ENCODE data around the gene RNF34. TPM values are rescaled to one million over a fixed set of nuclear protein-coding genes. Genes with fewer than 3 reads are reported as not detected.
A peak's percentile ranks its signal among the peaks of the same experiment; 100 is the strongest.

The RNF34 gene
- total and polyA plus RNA-seq, 2 of the 8 experiments (the other 6 are each of a cell fraction or from before 2014, with no cell fraction given): 37.9 to 57.6 TPM

GRCh38 chr12:121465921-121466793, 66.2 kb downstream of the RNF34 start:
- H3K14ac ChIP-seq (ENCODE audit: insufficient read length): no peak overlapping the region
- no peak overlapping the region for H3K23ac ChIP-seq (ENCODE audit: insufficient read length)
- peaks cover 9% of the 10 kb centered on the region for H3K79me1 ChIP-seq (ENCODE audit: low read depth, low read length)
- peaks cover 0 to 6% (median 0%) of the 10 kb centered on the region in 4 experiments; a peak in 2 of 7 replicates for H3K27me3 ChIP-seq (replicated peaks in 1 of 4; ENCODE audit: control insufficient read depth in 3 of 4, extremely low read depth in 1 of 4, insufficient read depth in 3 of 4, low read length in 3 of 4)
- FAIRE-seq (no peak), DNase-seq (ENCODE audit: low read depth in 1 of 2, low spot score in 2 of 2) (no peak)
- H4K8ac ChIP-seq (ENCODE audit: extremely low read depth, insufficient read depth, low read length): peak overlapping the region; percentile 57
- peaks cover 5 to 49% of the 10 kb centered on the region in 2 experiments for H3K79me2 ChIP-seq (ENCODE audit: control insufficient read depth in 1 of 2, insufficient read depth in 2 of 2, low read length in 2 of 2)
- peaks cover 0 to 6% (median under 1%) of the 10 kb centered on the region in 4 experiments; a peak in 2 of 8 replicates for H3K36me3 ChIP-seq (ENCODE audit: control insufficient read depth in 2 of 4, insufficient read depth in 4 of 4, low read length in 3 of 4)
- no peak overlapping the region for H3K27ac ChIP-seq (ENCODE audit: low read depth, low read length)
- H2BK12ac ChIP-seq (ENCODE audit: low read depth, low read length): 0 out of 2 replicates have a peak overlapping the region, but pooled peaks have one; percentile 39
- peak overlapping the region; percentile 32 to 70 (median 50) for H3K4me3 ChIP-seq (ENCODE audit: extremely low read depth in 1 of 4, insufficient read depth in 2 of 4, low read depth in 3 of 4, low read length in 4 of 4)
- H2BK120ac ChIP-seq (replicated peaks; ENCODE audit: low read depth, low read length): no peak overlapping the region
- H3K23me2 ChIP-seq (ENCODE audit: low read depth, low read length): peaks cover 7% of the 10 kb centered on the region
- no peak overlapping the region for H4K5ac ChIP-seq (ENCODE audit: insufficient read length, low read depth, low read length)
- no peak for TF ChIP-seq SRF (IDR thresholded peaks at IDR 0.05; ENCODE audit: low read depth, low read length)
- no peak for TF ChIP-seq ATF3 (IDR thresholded peaks at IDR 0.05; ENCODE audit: insufficient read depth, low read depth, low read length)
- TF ChIP-seq KDM4A (IDR thresholded peaks at IDR 0.05; ENCODE audit: low read depth, low read length, severe bottlenecking): peak; percentile 6
- TF ChIP-seq E2F6 (IDR thresholded peaks at IDR 0.05): no peak
- TF ChIP-seq ASH2L (IDR thresholded peaks at IDR 0.05; ENCODE audit: low read length): no peak
- no peak overlapping the region for H2BK20ac ChIP-seq (ENCODE audit: low read length)
- ChIA-PET CTCF (ENCODE audit: partially characterized antibody) (interaction anchor here (0.6 to 15.5 kb wide), 4 partner anchors 12 to 159 kb away, joined by 3 to 129 read pairs (median 24); no protein-coding TSS in a partner anchor), POLR2A (ENCODE audit: partially characterized antibody) (interaction anchor here (1.4 kb wide), 1 partner anchor 12 kb away, joined by 3 read pairs; no protein-coding TSS in a partner anchor)
- no peak overlapping the region for H3K56ac ChIP-seq (replicated peaks; ENCODE audit: insufficient read length, low read depth, low read length)
- no peak overlapping the region for H2AK5ac ChIP-seq (ENCODE audit: low read depth, low read length)
- H2BK15ac ChIP-seq (ENCODE audit: low read length): no peak overlapping the region
- H3K9ac ChIP-seq (replicated peaks in 1 of 4; ENCODE audit: extremely low read depth in 1 of 4, low read depth in 3 of 4, low read length in 3 of 4): peak overlapping the region; percentile 31 to 82 (median 46); a peak in 4 of 7 replicates
- peak overlapping the region; percentile 70 to 74 for H3K4me2 ChIP-seq (ENCODE audit: insufficient read depth in 1 of 2, low read depth in 2 of 2, low read length in 2 of 2)
- H4K20me1 ChIP-seq (replicated peaks in 1 of 2; ENCODE audit: control insufficient read depth in 1 of 2, insufficient read depth in 2 of 2, low read length in 2 of 2): peaks cover 6 to 24% of the 10 kb centered on the region in 2 experiments
- no peak overlapping the region for H4K91ac ChIP-seq (replicated peaks; ENCODE audit: insufficient read length, low read length)
- WGBS, 2 experiments (ENCODE audit: extremely low coverage in 1 of 2, insufficient coverage in 1 of 2, insufficient read length in 1 of 2, insufficient replicate concordance in 2 of 2, low coverage in 1 of 2, low lambda C conversion rate in 2 of 2, missing lambda C conversion rate in 1 of 2): 31% methylated on average over 35 of the region's 70 CpGs; no CpG with 5 or more reads in 1 of the 2 experiments
- H3K4ac ChIP-seq (replicated peaks; ENCODE audit: insufficient read length, low read depth, low read length): no peak overlapping the region
- no peak overlapping the region for H2AFZ ChIP-seq (ENCODE audit: low read length)
- H3K4me1 ChIP-seq (replicated peaks in 1 of 4; ENCODE audit: control insufficient read depth in 3 of 4, insufficient read depth in 4 of 4, low read length in 3 of 4): peaks cover 0 to 12% (median 2%) of the 10 kb centered on the region in 4 experiments; a peak in 4 of 7 replicates
- no peak overlapping the region for H3K18ac ChIP-seq (ENCODE audit: extremely low read depth, low read length)
- no peaks in the 10 kb centered on the region for H3K9me3 ChIP-seq (ENCODE audit: insufficient read depth in 2 of 2, low read depth in 1 of 2, low read length in 1 of 2)
- no peak overlapping the region for H2BK5ac ChIP-seq (ENCODE audit: low read depth, low read length)
